Smooth muscle cell of the umbilical artery (primary cell): ENCODE data around the gene HIVEP2. TPM values are rescaled to one million over a fixed set of nuclear protein-coding genes. Genes with fewer than 3 reads are reported as not detected.

Source experiments
- total RNA-seq: library from RNA; depleted of rRNA; stranded (reverse); fragments of >200 nt; gene quantifications from 2 replicates; pipeline ENCODE4 v1.2.3, GENCODE V29; 2014

The HIVEP2 gene
- 16.0 and 37.5 TPM in 2 replicates for total RNA-seq

GRCh38 chr6:142945049-142945445, at the start of gene HIVEP2:
TSS of gene HIVEP2 (minus strand) at chr6:142945176. CDS start at chr6:142774738, 170,438 bp downstream.

Other genes with a start within 250 kb of the HIVEP2 start
- gene AIG1, start 115.7 kb upstream of the HIVEP2 start, total RNA-seq: 44.4 and 44.8 TPM in 2 replicates